Fibroblast of the aortic adventitia (primary cell): ENCODE results near the gene MLH3. TPM values are rescaled to one million over a fixed set of nuclear protein-coding genes. Genes with fewer than 3 reads are reported as not detected.

Source experiments
- DNase-seq: peaks from one replicate; pipeline ENCODE4 v3.0.0-alpha.2; 2010; ENCODE audit warnings: low read depth
- H3K4me3 ChIP-seq: 2 replicates; pipeline ENCODE4 v1.5.1; 2011; ENCODE audit warnings: low read depth, mild to moderate bottlenecking, control low read depth, low read length, moderate library complexity
- CTCF ChIP-seq: IDR thresholded peaks from 2 replicates; pipeline ENCODE4 v1.5.1; 2011; ENCODE audit warnings: mild to moderate bottlenecking, low read length, control low read depth, inconsistent platforms; ENCODE audit not compliant: insufficient read depth
- total RNA-seq: library from RNA; depleted of rRNA; stranded (reverse); fragments of >200 nt; gene quantifications from 2 replicates; pipeline ENCODE4 v1.2.3, GENCODE V29; 2012; ENCODE audit warnings: low replicate concordance

The MLH3 gene
- total RNA-seq, 1 donor: 27.2 TPM

- TF ChIP-seq CTCF: no peak
- peak; percentile 53 for DNase-seq
- no peak overlapping the region for H3K4me3 ChIP-seq
These were observed 26.2 kb downstream of the MLH3 start for GRCh38 chr14:75025082-75025481.

GRCh38 chr14:75023108-75023507, 28.2 kb downstream of the MLH3 start:
- no peak overlapping the region for H3K4me3 ChIP-seq
- no peak for TF ChIP-seq CTCF
- no peak for DNase-seq

GRCh38 chr14:75022655-75023054, 28.6 kb downstream of the MLH3 start:
- no peak for DNase-seq
- peak; percentile 33 for TF ChIP-seq CTCF
- no peak overlapping the region for H3K4me3 ChIP-seq

- DNase-seq: no peak
- TF ChIP-seq CTCF: no peak
- no peak overlapping the region for H3K4me3 ChIP-seq
These were observed 32.6 kb downstream of the MLH3 start for GRCh38 chr14:75018694-75019093.

GRCh38 chr14:75016815-75017214, 34.5 kb downstream of the MLH3 start:
- TF ChIP-seq CTCF: no peak

GRCh38 chr14:75015496-75015895, 35.8 kb downstream of the MLH3 start:
- TF ChIP-seq CTCF: no peak
- DNase-seq: no peak
- H3K4me3 ChIP-seq: no peak overlapping the region

More at GRCh38 chr14:75016815-75017214, 34.5 kb downstream of the MLH3 start:
- no peak overlapping the region for H3K4me3 ChIP-seq
- no peak for DNase-seq

- no peak for TF ChIP-seq CTCF
- DNase-seq: peak; percentile 52
- H3K4me3 ChIP-seq: no peak overlapping the region
These were observed 38.0 kb downstream of the MLH3 start for GRCh38 chr14:75013290-75013689.
